Activated gamma-delta T cell (primary cell): ENCODE data around the gene PER1.
"Not testable (repeated sequence)": the region's sequence is repeated elsewhere in the genome, so short reads cannot be mapped to it uniquely, and the experiment has no call there.

Source experiments
- DNase-seq: peaks from one replicate; lab custom pipeline; 2025; lab: John Stamatoyannopoulos, UW

PER1 gene

GRCh38 chr17:8119581-8120519 is 32.4 kb downstream of the PER1 start:
- DNase-seq: no peak

- peak; percentile 65 for DNase-seq
These were observed 33.2 kb downstream of the PER1 start for GRCh38 chr17:8118769-8119580.

GRCh38 chr17:8117980-8118768 is 34.0 kb downstream of the PER1 start, which contains the start of gene ALOXE3:
Gene ALOXE3, minus strand, starts transcription at chr17:8118514. Its CDS starts 524 bp downstream, at chr17:8117990.
- DNase-seq: no peak

GRCh38 chr17:8117367-8117979 is 34.7 kb downstream of the PER1 start:
- DNase-seq: no peak

- no peak for DNase-seq
These were observed 35.4 kb downstream of the PER1 start for GRCh38 chr17:8116776-8117175.

GRCh38 chr17:8110907-8111306 is 41.3 kb downstream of the PER1 start:
- no peak for DNase-seq

- DNase-seq: no peak
These were observed 41.8 kb downstream of the PER1 start for GRCh38 chr17:8110456-8110804.

- DNase-seq: peak; percentile 54
These were observed 42.3 kb downstream of the PER1 start for GRCh38 chr17:8109661-8110455.

- DNase-seq: no peak
These were observed 43.1 kb downstream of the PER1 start for GRCh38 chr17:8108972-8109660.

- DNase-seq: not testable (repeated sequence)
These were observed 45.2 kb downstream of the PER1 start for GRCh38 chr17:8106980-8107379.

GRCh38 chr17:8105957-8106398 is 46.2 kb downstream of the PER1 start:
- no peak for DNase-seq

- no peak for DNase-seq
These were observed 47.3 kb downstream of the PER1 start for GRCh38 chr17:8104911-8105310.

- DNase-seq: no peak
These were observed 48.7 kb downstream of the PER1 start for GRCh38 chr17:8103549-8103948.

- no peak for DNase-seq
These were observed 50.5 kb downstream of the PER1 start for GRCh38 chr17:8101721-8102120.

- no peak for DNase-seq
These were observed 51.4 kb downstream of the PER1 start for GRCh38 chr17:8100763-8101162.

GRCh38 chr17:8100111-8100510 is 52.1 kb downstream of the PER1 start:
- no peak for DNase-seq

- DNase-seq: no peak
These were observed 55.7 kb downstream of the PER1 start for GRCh38 chr17:8096541-8096940.

GRCh38 chr17:8095361-8095760 is 56.8 kb downstream of the PER1 start:
- DNase-seq: no peak

- no peak for DNase-seq
These were observed 61.0 kb downstream of the PER1 start for GRCh38 chr17:8091033-8091687.
